GM23338 (cell line): ENCODE results near the gene SP6. TPM values are rescaled to one million over a fixed set of nuclear protein-coding genes. Genes with fewer than 3 reads are reported as not detected.

Experiments used
- ATAC-seq: fragments of 200-7000 bp; cut with Tn5 transposase; 3 replicates; pipeline ENCODE4 v1.9.1; 2020
- DNase-seq: peaks from one replicate; pipeline ENCODE4 v3.0.0-alpha.2; 2015; ENCODE audit warnings: low spot score
- H2AFZ ChIP-seq: fragments of 200-600 bp; sonication (generic); 2 replicates; pipeline ENCODE4 v1.8.0; 2016; ENCODE audit warnings: antibody characterized with exemption, mild to moderate bottlenecking, moderate library complexity
- H3F3A ChIP-seq: fragments of 200-600 bp; sonication (generic); replicated peaks from 2 replicates; pipeline ENCODE4 v1.8.0; 2017; ENCODE audit warnings: antibody characterized with exemption, mixed run types, low read depth
- H3K27ac ChIP-seq: fragments of 200-600 bp; sonication (generic); 2 replicates; pipeline ENCODE4 v1.6.1; 2016; ENCODE audit warnings: low read depth
- H3K27me3 ChIP-seq: fragments of 200-600 bp; sonication (generic); 2 replicates; pipeline ENCODE4 v1.8.0; 2016; ENCODE audit warnings: mild to moderate bottlenecking, mixed run types, moderate library complexity; ENCODE audit not compliant: insufficient read depth
- H3K36me3 ChIP-seq: fragments of 200-600 bp; sonication (generic); 2 replicates; pipeline ENCODE4 v1.8.0; 2016; ENCODE audit warnings: mild to moderate bottlenecking; ENCODE audit not compliant: insufficient read depth
- H3K4me1 ChIP-seq: fragments of 200-600 bp; sonication (generic); 2 replicates; pipeline ENCODE4 v1.8.0; 2016; ENCODE audit warnings: mild to moderate bottlenecking, moderate library complexity; ENCODE audit not compliant: insufficient read depth
- H3K4me2 ChIP-seq: fragments of 200-600 bp; sonication (generic); 2 replicates; pipeline ENCODE4 v1.7.1; 2017; ENCODE audit warnings: mixed run types
- H3K4me3 ChIP-seq: fragments of 200-600 bp; sonication (generic); 2 replicates; pipeline ENCODE4 v1.6.1; 2016; ENCODE audit warnings: mixed run types
- H3K79me2 ChIP-seq: fragments of 200-600 bp; sonication (generic); replicated peaks from 2 replicates; pipeline ENCODE4 v1.8.0; 2017; ENCODE audit warnings: mild to moderate bottlenecking; ENCODE audit not compliant: insufficient read depth
- H3K9me2 ChIP-seq: fragments of 200-600 bp; sonication (generic); 2 replicates; pipeline ENCODE4 v1.8.0; 2017; ENCODE audit not compliant: insufficient read depth
- H4K20me1 ChIP-seq: fragments of 200-600 bp; sonication (generic); replicated peaks from 2 replicates; pipeline ENCODE4 v1.8.0; 2017; ENCODE audit warnings: mild to moderate bottlenecking; ENCODE audit not compliant: insufficient read depth
- H3K27ac Mint-ChIP-seq: 2 replicates; pipeline ENCODE4 v1.8.0; 2020; ENCODE audit warnings: inconsistent platforms, mild to moderate bottlenecking, moderate library complexity, mixed read lengths
- H3K27me3 Mint-ChIP-seq: 3 replicates; pipeline ENCODE4 v1.8.0; 2022; ENCODE audit warnings: low read depth, mild to moderate bottlenecking, moderate library complexity, mixed read lengths, inconsistent platforms; ENCODE audit not compliant: insufficient read depth, poor library complexity
- H3K36me3 Mint-ChIP-seq: 3 replicates; pipeline ENCODE4 v1.8.0; 2021; ENCODE audit warnings: low read depth, mild to moderate bottlenecking, inconsistent platforms, moderate library complexity, mixed read lengths
- H3K4me1 Mint-ChIP-seq: 3 replicates; pipeline ENCODE4 v1.8.0; 2020; ENCODE audit warnings: mild to moderate bottlenecking, inconsistent platforms, mixed read lengths
- H3K4me3 Mint-ChIP-seq: 3 replicates; pipeline ENCODE4 v1.8.0; 2021; ENCODE audit warnings: moderate library complexity, mild to moderate bottlenecking, inconsistent platforms, mixed read lengths
- H3K9me3 Mint-ChIP-seq: 3 replicates; pipeline ENCODE4 v1.8.0; 2020; ENCODE audit warnings: moderate library complexity, mild to moderate bottlenecking, inconsistent platforms, mixed read lengths
- CREB1 ChIP-seq: fragments of 250-450 bp; sonication (Bioruptor Pico); IDR thresholded peaks from 2 replicates; pipeline ENCODE4 v1.5.0; 2020; ENCODE audit warnings: low read depth, mild to moderate bottlenecking, moderate library complexity
- CTCF ChIP-seq, 2 experiments: fragments of 200-600 bp in 1 of 2; sonication (generic) in 1 of 2; conservative IDR thresholded peaks; 2 replicates each; pipeline versions ENCODE4 v1.5.1 to v1.6.1; 2016 to 2017; ENCODE audit warnings: antibody characterized with exemption in 2 of 2, low read depth in 2 of 2, mild to moderate bottlenecking in 2 of 2, moderate library complexity in 1 of 2
- ETS1 ChIP-seq: IDR thresholded peaks from 2 replicates; pipeline ENCODE4 v1.6.1; 2016; ENCODE audit warnings: antibody characterized with exemption
- EZH2phosphoT487 ChIP-seq: fragments of 200-600 bp; sonication (generic); IDR thresholded peaks from one replicate; pipeline ENCODE4 v1.8.1; 2018; ENCODE audit warnings: antibody characterized with exemption; ENCODE audit not compliant: unreplicated experiment
- JUNB ChIP-seq: IDR thresholded peaks from one replicate; pipeline ENCODE4 v1.6.1; 2016; ENCODE audit warnings: antibody characterized with exemption; ENCODE audit not compliant: unreplicated experiment
- NANOG ChIP-seq: IDR thresholded peaks from 2 replicates; pipeline ENCODE4 v1.6.1; 2016; ENCODE audit warnings: antibody characterized with exemption, borderline replicate concordance
- POLR2AphosphoS5 ChIP-seq: IDR thresholded peaks from 2 replicates; pipeline ENCODE4 v1.6.1; 2016; ENCODE audit warnings: antibody characterized with exemption, low read depth
- REST ChIP-seq: IDR thresholded peaks from one replicate; pipeline ENCODE4 v1.6.1; 2018; ENCODE audit warnings: antibody characterized with exemption; ENCODE audit not compliant: unreplicated experiment
- ZNF114 ChIP-seq: fragments of 250-450 bp; sonication (Bioruptor Pico); IDR thresholded peaks from 2 replicates; pipeline ENCODE4 v1.5.0; 2020; ENCODE audit warnings: mild to moderate bottlenecking, moderate library complexity
- ZNF331 ChIP-seq: fragments of 250-450 bp; sonication (Bioruptor Pico); IDR thresholded peaks from 2 replicates; pipeline ENCODE4 v1.5.0; 2020; ENCODE audit warnings: low read depth, mild to moderate bottlenecking, moderate library complexity
- polyA plus RNA-seq: library from polyadenylated mRNA; unstranded; fragments of >200 nt; fragmentation: Nextera tagmentation; extraction: Ambion mirVana; gene quantifications from 2 replicates; pipeline ENCODE4 v1.2.1, GENCODE V29; 2016
- total RNA-seq: library from RNA; depleted of rRNA; stranded (reverse); fragments of >200 nt; shearing (Covaris generic); gene quantifications from 2 replicates; pipeline ENCODE4 v1.2.3, GENCODE V29; 2014

Gene SP6
- total and polyA plus RNA-seq, 2 experiments from 2014 or later = 0.13 to 1.0 TPM

- no peak for TF ChIP-seq REST
- TF ChIP-seq ZNF114 (CRISPR knock-in tag) = no peak
- TF ChIP-seq EZH2phosphoT487 = no peak
- no peak for TF ChIP-seq JUNB
- no peak for TF ChIP-seq CREB1
- TF ChIP-seq CTCF (conservative IDR thresholded peaks at IDR 0.05; ENCODE audit: low read depth in 2 of 2) = no peak
Observed at GRCh38 chr17:47808830-47809480, 42.0 kb downstream of the SP6 start (continued).

GRCh38 chr17:47808036-47808829 is 42.7 kb downstream of the SP6 start:
- Mint-ChIP-seq H3K27ac (no peak overlapping the region), H3K27me3 (peaks cover 9% of the 10 kb centered on the region), H3K9me3 (no peaks in the 10 kb centered on the region; the same call in 2 of the 3 replicates), H3K4me1 (peaks cover 7% of the 10 kb centered on the region; the same call in 2 of the 3 replicates), H3K36me3 (peaks cover 5% of the 10 kb centered on the region; the same call in 1 of the 3 replicates), H3K4me3 (no peak overlapping the region)
- H3K4me3 ChIP-seq = no peak overlapping the region
- H3K27ac ChIP-seq = no peak overlapping the region
- H2AFZ ChIP-seq = no peak overlapping the region
- no peaks in the 10 kb centered on the region for H3K36me3 ChIP-seq
- DNase-seq (no peak), ATAC-seq (no peak)
- no peak for TF ChIP-seq ZNF331
- no peak for TF ChIP-seq ETS1
- TF ChIP-seq NANOG = no peak
- TF ChIP-seq CREB1 = no peak
- no peak for TF ChIP-seq POLR2AphosphoS5
- TF ChIP-seq JUNB = no peak
- H3F3A ChIP-seq = no peaks in the 10 kb centered on the region
- no peaks in the 10 kb centered on the region for H3K79me2 ChIP-seq
- no peaks in the 10 kb centered on the region for H4K20me1 ChIP-seq
- H3K4me1 ChIP-seq = no peaks in the 10 kb centered on the region
- no peak overlapping the region for H3K4me2 ChIP-seq
- H3K27me3 ChIP-seq = no peaks in the 10 kb centered on the region
- no peaks in the 10 kb centered on the region for H3K9me2 ChIP-seq
